Measurements from ENCODE around the gene ITIH4.

The ITIH4 gene

GRCh38 chr3:52866427-52866826 is 36.0 kb upstream of the ITIH4 start:
- Histone ChIP-seq H3K9ac (ENCODE audit: low read depth, low read length) (no peak overlapping the region), H3K4me3 (ENCODE audit: low read depth, low read length) (no peak overlapping the region), H3K36me3 (ENCODE audit: control insufficient read depth, insufficient read depth, low read length) (peaks cover 4% of the 10 kb centered on the region), H3K4me1 (ENCODE audit: control insufficient read depth, insufficient read depth, low read length) (no peaks in the 10 kb centered on the region), H3K9me3 (ENCODE audit: control insufficient read depth, insufficient read depth, low read length) (no peaks in the 10 kb centered on the region), H3K27me3 (ENCODE audit: control insufficient read depth, insufficient read depth, low read length) (no peaks in the 10 kb centered on the region)

GRCh38 chr3:52865994-52866393 is 35.5 kb upstream of the ITIH4 start:
- Histone ChIP-seq H3K9me3 (ENCODE audit: control insufficient read depth, insufficient read depth, low read length) (no peaks in the 10 kb centered on the region), H3K9ac (ENCODE audit: low read depth, low read length) (no peak overlapping the region), H3K36me3 (ENCODE audit: control insufficient read depth, insufficient read depth, low read length) (peaks cover 4% of the 10 kb centered on the region), H3K4me1 (ENCODE audit: control insufficient read depth, insufficient read depth, low read length) (no peaks in the 10 kb centered on the region), H3K27me3 (ENCODE audit: control insufficient read depth, insufficient read depth, low read length) (no peaks in the 10 kb centered on the region), H3K4me3 (ENCODE audit: low read depth, low read length) (no peak overlapping the region)

GRCh38 chr3:52860424-52860768 is 29.9 kb upstream of the ITIH4 start:
- Histone ChIP-seq H3K9me3 (ENCODE audit: control insufficient read depth, insufficient read depth, low read length) (no peaks in the 10 kb centered on the region), H3K9ac (ENCODE audit: low read depth, low read length) (no peak overlapping the region), H3K36me3 (ENCODE audit: control insufficient read depth, insufficient read depth, low read length) (no peaks in the 10 kb centered on the region), H3K4me3 (ENCODE audit: low read depth, low read length) (no peak overlapping the region), H3K27me3 (ENCODE audit: control insufficient read depth, insufficient read depth, low read length) (no peaks in the 10 kb centered on the region), H3K4me1 (ENCODE audit: control insufficient read depth, insufficient read depth, low read length) (no peaks in the 10 kb centered on the region)

GRCh38 chr3:52859686-52860423 is 29.4 kb upstream of the ITIH4 start:
- no peak overlapping the region for H3K9ac ChIP-seq (ENCODE audit: low read depth, low read length)
- no peaks in the 10 kb centered on the region for H3K4me1 ChIP-seq (ENCODE audit: control insufficient read depth, insufficient read depth, low read length)
- no peak overlapping the region for H3K4me3 ChIP-seq (ENCODE audit: low read depth, low read length)
- no peaks in the 10 kb centered on the region for H3K9me3 ChIP-seq (ENCODE audit: control insufficient read depth, insufficient read depth, low read length)
- H3K27me3 ChIP-seq (ENCODE audit: control insufficient read depth, insufficient read depth, low read length): no peaks in the 10 kb centered on the region
- H3K36me3 ChIP-seq (ENCODE audit: control insufficient read depth, insufficient read depth, low read length): no peaks in the 10 kb centered on the region

- Histone ChIP-seq H3K9ac (ENCODE audit: low read depth, low read length) (no peak overlapping the region), H3K36me3 (ENCODE audit: control insufficient read depth, insufficient read depth, low read length) (no peaks in the 10 kb centered on the region), H3K9me3 (ENCODE audit: control insufficient read depth, insufficient read depth, low read length) (no peaks in the 10 kb centered on the region), H3K4me1 (ENCODE audit: control insufficient read depth, insufficient read depth, low read length) (no peaks in the 10 kb centered on the region), H3K4me3 (ENCODE audit: low read depth, low read length) (no peak overlapping the region), H3K27me3 (ENCODE audit: control insufficient read depth, insufficient read depth, low read length) (no peaks in the 10 kb centered on the region)
Measured at GRCh38 chr3:52857864-52858263, 27.4 kb upstream of the ITIH4 start.

- no peaks in the 10 kb centered on the region for H3K36me3 ChIP-seq (ENCODE audit: control insufficient read depth, insufficient read depth, low read length)
- H3K27me3 ChIP-seq (ENCODE audit: control insufficient read depth, insufficient read depth, low read length): no peaks in the 10 kb centered on the region
- no peaks in the 10 kb centered on the region for H3K9me3 ChIP-seq (ENCODE audit: control insufficient read depth, insufficient read depth, low read length)
- H3K4me3 ChIP-seq (ENCODE audit: low read depth, low read length): no peak overlapping the region
- H3K9ac ChIP-seq (ENCODE audit: low read depth, low read length): no peak overlapping the region
- H3K4me1 ChIP-seq (ENCODE audit: control insufficient read depth, insufficient read depth, low read length): no peaks in the 10 kb centered on the region
Measured at GRCh38 chr3:52857133-52857532, 26.7 kb upstream of the ITIH4 start.

- no peaks in the 10 kb centered on the region for H3K27me3 ChIP-seq (ENCODE audit: control insufficient read depth, insufficient read depth, low read length)
- H3K9ac ChIP-seq (ENCODE audit: low read depth, low read length): no peak overlapping the region
- no peak overlapping the region for H3K4me3 ChIP-seq (ENCODE audit: low read depth, low read length)
- no peaks in the 10 kb centered on the region for H3K36me3 ChIP-seq (ENCODE audit: control insufficient read depth, insufficient read depth, low read length)
- no peaks in the 10 kb centered on the region for H3K9me3 ChIP-seq (ENCODE audit: control insufficient read depth, insufficient read depth, low read length)
- H3K4me1 ChIP-seq (ENCODE audit: control insufficient read depth, insufficient read depth, low read length): no peaks in the 10 kb centered on the region
Measured at GRCh38 chr3:52856666-52857065, 26.2 kb upstream of the ITIH4 start.

GRCh38 chr3:52854013-52854412 is 23.5 kb upstream of the ITIH4 start:
- no peak overlapping the region for H3K4me3 ChIP-seq (ENCODE audit: low read depth, low read length)
- H3K9ac ChIP-seq (ENCODE audit: low read depth, low read length): no peak overlapping the region
- no peaks in the 10 kb centered on the region for H3K4me1 ChIP-seq (ENCODE audit: control insufficient read depth, insufficient read depth, low read length)
- no peaks in the 10 kb centered on the region for H3K27me3 ChIP-seq (ENCODE audit: control insufficient read depth, insufficient read depth, low read length)
- H3K36me3 ChIP-seq (ENCODE audit: control insufficient read depth, insufficient read depth, low read length): peaks cover 5% of the 10 kb centered on the region
- no peaks in the 10 kb centered on the region for H3K9me3 ChIP-seq (ENCODE audit: control insufficient read depth, insufficient read depth, low read length)

- Histone ChIP-seq H3K9me3 (ENCODE audit: control insufficient read depth, insufficient read depth, low read length) (no peaks in the 10 kb centered on the region), H3K27me3 (ENCODE audit: control insufficient read depth, insufficient read depth, low read length) (no peaks in the 10 kb centered on the region), H3K4me1 (ENCODE audit: control insufficient read depth, insufficient read depth, low read length) (no peaks in the 10 kb centered on the region), H3K9ac (ENCODE audit: low read depth, low read length) (no peak overlapping the region), H3K4me3 (ENCODE audit: low read depth, low read length) (no peak overlapping the region), H3K36me3 (ENCODE audit: control insufficient read depth, insufficient read depth, low read length) (peaks cover 17% of the 10 kb centered on the region)
Measured at GRCh38 chr3:52852419-52852818, 21.9 kb upstream of the ITIH4 start.

GRCh38 chr3:52851348-52851747 is 20.9 kb upstream of the ITIH4 start:
- Histone ChIP-seq H3K4me3 (ENCODE audit: low read depth, low read length) (no peak overlapping the region), H3K9me3 (ENCODE audit: control insufficient read depth, insufficient read depth, low read length) (no peaks in the 10 kb centered on the region), H3K4me1 (ENCODE audit: control insufficient read depth, insufficient read depth, low read length) (no peaks in the 10 kb centered on the region), H3K27me3 (ENCODE audit: control insufficient read depth, insufficient read depth, low read length) (no peaks in the 10 kb centered on the region), H3K9ac (ENCODE audit: low read depth, low read length) (peak overlapping the region; percentile 8), H3K36me3 (ENCODE audit: control insufficient read depth, insufficient read depth, low read length) (peaks cover 17% of the 10 kb centered on the region)

GRCh38 chr3:52849656-52850055 is 19.2 kb upstream of the ITIH4 start:
- Histone ChIP-seq H3K9me3 (ENCODE audit: control insufficient read depth, insufficient read depth, low read length) (no peaks in the 10 kb centered on the region), H3K9ac (ENCODE audit: low read depth, low read length) (no peak overlapping the region), H3K4me3 (ENCODE audit: low read depth, low read length) (no peak overlapping the region), H3K4me1 (ENCODE audit: control insufficient read depth, insufficient read depth, low read length) (no peaks in the 10 kb centered on the region), H3K36me3 (ENCODE audit: control insufficient read depth, insufficient read depth, low read length) (peaks cover 17% of the 10 kb centered on the region), H3K27me3 (ENCODE audit: control insufficient read depth, insufficient read depth, low read length) (no peaks in the 10 kb centered on the region)

GRCh38 chr3:52848617-52849016 is 18.1 kb upstream of the ITIH4 start:
- no peaks in the 10 kb centered on the region for H3K4me1 ChIP-seq (ENCODE audit: control insufficient read depth, insufficient read depth, low read length)

More at GRCh38 chr3:52848617-52849016, 18.1 kb upstream of the ITIH4 start:
- Histone ChIP-seq H3K9me3 (ENCODE audit: control insufficient read depth, insufficient read depth, low read length) (no peaks in the 10 kb centered on the region), H3K27me3 (ENCODE audit: control insufficient read depth, insufficient read depth, low read length) (no peaks in the 10 kb centered on the region), H3K36me3 (ENCODE audit: control insufficient read depth, insufficient read depth, low read length) (peaks cover 22% of the 10 kb centered on the region), H3K9ac (ENCODE audit: low read depth, low read length) (no peak overlapping the region), H3K4me3 (ENCODE audit: low read depth, low read length) (no peak overlapping the region)
